Mammary epithelial cell (primary cell): ENCODE results near the gene BRWD1.
"Not testable (repeated sequence)": the region's sequence is repeated elsewhere in the genome, so short reads cannot be mapped to it uniquely, and the experiment has no call there.

Experiments used
- CTCF ChIP-seq, 2 donors: IDR thresholded peaks in 1 of 2; conservative IDR thresholded peaks in 1 of 2; 2 replicates each; pipeline ENCODE4 v1.5.1; 2011 to 2012; ENCODE audit warnings: inconsistent platforms in 2 of 2, low read length in 2 of 2, mild to moderate bottlenecking in 2 of 2, control low read depth in 1 of 2, low read depth in 1 of 2; ENCODE audit not compliant: insufficient read depth in 1 of 2; ENCODE audit errors: extremely low read depth in 1 of 2
- EZH2 ChIP-seq: IDR thresholded peaks from 2 replicates; pipeline ENCODE4 v1.6.1; 2012; ENCODE audit warnings: low read length, inconsistent platforms, borderline replicate concordance

GRCh38 chr21:39220875-39221274 lies 92.6 kb downstream of the BRWD1 start:
- not testable (repeated sequence) for TF ChIP-seq CTCF (conservative IDR thresholded peaks at IDR 0.05 in 1 of 2, IDR thresholded peaks at IDR 0.05 in 1 of 2; ENCODE audit: extremely low read depth in 1 of 2, insufficient read depth in 1 of 2, low read depth in 1 of 2, low read length in 2 of 2); EZH2
